GM21619 (cell line): ENCODE results near the gene GLRA1.
"Not testable (repeated sequence)": the region's sequence is repeated elsewhere in the genome, so short reads cannot be mapped to it uniquely, and the experiment has no call there.

Source experiments
- ATAC-seq: cut with Tn5 transposase; IDR thresholded peaks from one replicate; pipeline ENCODE4 v1.9.1; 2021; ENCODE audit not compliant: unreplicated experiment

GLRA1 gene

GRCh38 chr5:151820271-151820670 is 104.4 kb downstream of the GLRA1 start:
- no peak for ATAC-seq

DNA sequence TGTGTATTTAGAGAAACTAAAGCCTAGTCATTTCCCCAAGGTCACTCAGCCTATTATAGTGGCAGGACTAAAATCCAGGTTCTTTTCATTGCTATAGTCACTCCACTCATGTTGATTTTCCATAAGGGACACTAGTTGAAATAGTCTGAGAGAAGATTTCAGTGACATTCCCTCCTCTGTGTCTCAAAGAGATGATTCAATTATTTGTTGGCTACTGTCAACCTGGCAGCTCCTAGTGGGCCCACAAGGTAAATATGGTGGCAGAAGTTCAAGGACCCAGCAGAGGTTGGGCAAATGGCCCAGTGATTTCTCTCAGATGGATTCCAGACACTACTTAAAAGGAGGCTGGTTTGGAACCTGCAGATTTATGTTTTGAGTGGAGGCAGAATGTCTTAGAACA is 104.8 kb downstream of the GLRA1 start:
- no peak for ATAC-seq

DNA sequence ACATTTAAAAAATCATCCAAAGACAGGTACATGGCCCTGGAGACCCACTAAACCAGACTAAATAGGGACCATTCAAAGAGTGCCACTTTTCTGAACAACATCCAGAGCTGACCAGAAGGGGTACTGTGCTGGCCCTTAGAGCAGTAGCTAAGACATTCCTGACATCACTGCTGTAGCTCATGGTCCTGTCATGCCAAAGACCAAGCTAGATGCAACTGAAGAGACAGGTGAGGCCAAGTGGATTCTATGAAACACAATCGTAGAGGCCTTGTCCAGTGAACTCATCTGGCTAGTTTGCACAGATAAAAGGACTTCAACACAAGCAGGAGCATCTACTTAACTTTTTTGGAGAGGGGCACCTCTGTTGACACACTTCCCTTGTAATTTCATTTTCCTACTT is 109.6 kb downstream of the GLRA1 start:
- ATAC-seq = no peak

DNA sequence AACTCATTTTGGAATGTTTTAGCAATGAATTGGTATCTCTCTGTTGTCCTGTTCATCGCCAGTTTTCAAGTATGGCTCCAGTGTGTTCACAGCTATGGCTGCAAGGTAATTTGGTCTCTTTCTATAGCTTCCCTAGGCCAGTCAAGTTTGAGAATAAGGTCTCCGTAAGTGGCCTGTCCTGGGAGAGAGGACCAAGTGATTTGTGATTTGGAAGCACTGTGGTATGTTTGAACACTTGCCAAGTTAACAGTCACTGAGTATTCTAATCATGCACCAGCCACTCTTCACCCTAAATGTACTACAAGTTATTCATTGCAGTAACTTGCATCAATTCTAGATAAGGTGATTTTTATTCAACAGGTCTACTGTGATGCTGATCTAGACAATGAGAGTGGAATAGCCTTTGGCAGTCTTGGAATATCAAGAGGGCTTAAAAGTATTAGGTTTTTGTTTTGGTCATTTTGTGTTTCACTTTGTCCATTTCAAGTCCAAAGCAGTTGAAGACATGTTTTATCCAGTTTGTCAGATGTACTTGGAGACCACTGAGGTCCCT is 111.8 kb downstream of the GLRA1 start:
- ATAC-seq = no peak

- ATAC-seq = no peak
Observed at GRCh38 chr5:151811593-151812321, 112.9 kb downstream of the GLRA1 start.

GRCh38 chr5:151810897-151811296 is 113.8 kb downstream of the GLRA1 start:
- ATAC-seq = no peak

GRCh38 chr5:151810449-151810848 is 114.2 kb downstream of the GLRA1 start:
- ATAC-seq = peak; percentile 49

GRCh38 chr5:151808451-151809169 is 116.0 kb downstream of the GLRA1 start:
- ATAC-seq = no peak

DNA sequence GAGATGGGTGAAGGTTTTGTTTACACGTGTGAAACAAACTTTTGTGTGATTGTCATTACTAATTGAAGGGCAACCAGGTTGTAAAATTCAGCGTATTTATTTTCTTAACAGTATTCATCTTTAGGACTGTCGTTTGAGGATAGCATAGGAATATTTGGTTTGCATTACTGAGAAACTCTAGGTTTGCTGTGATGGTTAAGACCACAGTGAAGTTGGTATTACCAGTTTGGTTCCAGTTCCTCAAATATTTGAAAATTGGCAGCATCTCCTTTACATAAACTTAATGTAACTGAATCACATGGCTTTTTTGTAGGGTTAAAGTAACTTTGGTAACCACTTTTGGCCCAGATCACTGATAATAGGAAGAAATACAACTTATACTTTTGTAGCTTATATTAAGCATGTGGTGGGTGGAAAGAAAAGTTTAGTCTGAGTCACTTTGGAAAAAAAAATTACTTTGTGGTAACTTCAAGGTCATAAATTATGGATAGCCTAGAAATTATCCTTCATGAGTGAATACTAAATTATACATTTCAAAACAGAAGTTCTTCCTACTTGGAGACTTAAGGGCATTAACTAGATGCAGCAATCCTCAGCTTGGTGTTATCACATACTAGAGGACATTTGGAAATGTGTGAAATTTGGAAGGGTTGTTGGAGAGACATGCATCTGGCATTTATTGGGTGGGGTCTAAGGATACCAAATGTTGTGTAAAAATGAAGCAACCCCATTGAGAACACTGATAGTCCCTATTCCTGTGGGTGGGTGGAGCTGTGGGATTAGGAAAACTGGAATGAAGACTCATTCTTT is 119.0 kb downstream of the GLRA1 start:
- no peak for ATAC-seq

DNA sequence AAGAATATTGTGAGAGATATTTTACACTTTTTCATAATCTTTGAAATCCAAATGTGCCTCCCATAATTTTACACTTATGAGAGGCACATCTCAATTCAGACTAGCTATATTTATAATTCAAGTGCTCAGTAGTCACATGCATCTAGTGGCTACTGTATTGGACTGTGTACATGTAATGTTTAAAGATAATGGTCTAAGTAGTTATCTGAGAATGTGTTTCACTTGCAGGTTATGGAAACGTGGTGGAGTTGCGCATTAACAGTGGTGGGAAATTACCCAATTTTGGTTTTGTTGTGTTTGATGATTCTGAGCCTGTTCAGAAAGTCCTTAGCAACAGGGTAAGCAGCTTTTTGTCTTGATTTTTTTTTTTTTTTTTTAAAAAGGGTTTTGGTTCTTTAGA is 124.1 kb downstream of the GLRA1 start:
- ATAC-seq = no peak

GRCh38 chr5:151799407-151799806 is 125.2 kb downstream of the GLRA1 start:
- ATAC-seq = no peak

- no peak for ATAC-seq
Observed at GRCh38 chr5:151798674-151799073, 126.0 kb downstream of the GLRA1 start.

- no peak for ATAC-seq
Observed at GRCh38 chr5:151795426-151795825, 129.2 kb downstream of the GLRA1 start.

- ATAC-seq = no peak
Observed at GRCh38 chr5:151793358-151793757, 131.3 kb downstream of the GLRA1 start.

GRCh38 chr5:151787817-151788216 is 136.8 kb downstream of the GLRA1 start:
- no peak for ATAC-seq

DNA sequence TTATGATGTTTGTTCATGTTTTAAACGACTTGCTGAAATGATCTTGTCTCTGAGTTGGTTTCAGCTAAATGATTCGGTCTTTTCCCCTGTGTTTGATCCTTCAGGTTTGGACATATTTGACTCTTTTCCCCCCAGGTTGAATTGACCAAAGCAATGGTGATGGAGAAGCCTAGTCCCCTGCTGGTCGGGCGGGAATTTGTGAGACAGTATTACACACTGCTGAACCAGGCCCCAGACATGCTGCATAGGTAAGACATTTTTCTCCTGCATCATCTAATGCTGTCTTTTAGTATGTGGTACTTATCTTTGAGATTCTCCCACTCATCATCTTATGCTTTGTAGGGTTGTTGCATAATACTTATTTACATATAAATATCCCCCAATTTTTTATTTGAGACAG is 138.2 kb downstream of the GLRA1 start:
- no peak for ATAC-seq

DNA sequence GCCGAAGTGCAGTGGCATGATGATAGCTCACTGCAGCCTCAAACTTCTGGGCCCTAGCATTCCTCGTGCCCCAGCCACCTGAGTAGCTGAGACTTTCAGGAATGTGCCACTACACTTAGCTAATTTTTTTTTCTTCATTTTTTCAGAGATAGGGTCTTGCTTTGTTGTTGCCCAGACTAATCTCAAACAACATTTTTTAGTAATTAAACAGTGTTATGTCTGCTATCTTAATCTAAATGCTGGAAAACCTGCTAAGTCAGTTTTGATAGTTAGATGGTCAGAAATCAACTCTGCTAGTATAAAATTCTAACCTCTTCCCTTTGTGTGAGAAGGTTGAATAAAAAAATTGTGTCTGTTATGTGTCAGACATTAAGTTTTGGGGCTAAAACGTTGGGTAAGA is 140.5 kb downstream of the GLRA1 start:
- ATAC-seq = no peak

- ATAC-seq = not testable (repeated sequence)
Observed at GRCh38 chr5:151783664-151784063, 141.0 kb downstream of the GLRA1 start.

DNA sequence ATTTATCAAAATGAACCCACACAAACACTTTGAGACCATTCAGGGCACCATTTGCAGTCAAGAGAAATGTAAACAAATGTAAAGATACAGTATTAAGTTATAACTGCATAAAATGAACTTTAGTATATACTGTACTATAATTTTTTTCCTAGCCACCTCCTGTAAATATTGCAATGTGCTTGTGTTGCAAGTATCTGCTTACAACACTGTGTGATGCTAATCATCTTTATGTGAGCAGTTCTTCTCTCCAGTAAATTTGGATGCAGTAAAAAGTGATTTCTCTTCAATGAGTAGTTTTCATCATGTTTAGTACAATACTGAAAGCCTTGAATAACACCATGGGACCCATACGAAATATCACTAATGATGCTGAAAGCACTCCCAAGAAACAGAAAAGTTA is 143.4 kb downstream of the GLRA1 start:
- no peak for ATAC-seq

DNA sequence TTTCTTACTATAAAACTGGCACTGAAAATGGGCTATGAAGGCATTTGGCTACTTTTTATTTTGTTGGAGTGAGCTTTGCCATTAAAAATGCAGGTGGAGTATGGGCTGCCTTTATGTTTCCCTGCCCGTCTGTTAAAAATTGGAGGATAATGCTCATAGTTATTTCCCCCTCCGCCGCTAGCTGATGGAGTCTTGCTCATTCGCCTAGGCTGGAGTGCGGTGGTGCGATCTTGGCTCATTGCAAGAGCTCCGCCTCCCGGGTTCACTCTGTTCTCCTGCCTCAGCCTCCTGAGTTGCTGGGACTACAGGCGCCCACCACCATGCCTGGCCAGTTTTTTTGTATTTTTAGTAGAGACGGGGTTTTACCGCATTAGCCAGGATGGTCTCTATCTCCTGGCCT is 144.3 kb downstream of the GLRA1 start:
- ATAC-seq = no peak

GRCh38 chr5:151779531-151780125 is 145.0 kb downstream of the GLRA1 start:
- peak; percentile 43 for ATAC-seq
